GM10266 (cell line): Measurements from ENCODE around the gene SLAMF8.

Experiments used
- DNase-seq: peaks from one replicate; pipeline ENCODE4 v3.0.0; 2012; ENCODE audit errors: extremely low spot score
- TF ChIP-seq, protein P1 (sequence below): IDR thresholded peaks from 2 replicates; pipeline ENCODE4 v1.5.1; 2012; ENCODE audit warnings: mild to moderate bottlenecking, low read depth; ENCODE audit not compliant: control insufficient read depth, insufficient read depth; ENCODE audit errors: missing control alignments

Gene SLAMF8

GRCh38 chr1:159799446-159799985 lies 27.2 kb upstream of the SLAMF8 start:
- TF ChIP-seq, protein P1, sequence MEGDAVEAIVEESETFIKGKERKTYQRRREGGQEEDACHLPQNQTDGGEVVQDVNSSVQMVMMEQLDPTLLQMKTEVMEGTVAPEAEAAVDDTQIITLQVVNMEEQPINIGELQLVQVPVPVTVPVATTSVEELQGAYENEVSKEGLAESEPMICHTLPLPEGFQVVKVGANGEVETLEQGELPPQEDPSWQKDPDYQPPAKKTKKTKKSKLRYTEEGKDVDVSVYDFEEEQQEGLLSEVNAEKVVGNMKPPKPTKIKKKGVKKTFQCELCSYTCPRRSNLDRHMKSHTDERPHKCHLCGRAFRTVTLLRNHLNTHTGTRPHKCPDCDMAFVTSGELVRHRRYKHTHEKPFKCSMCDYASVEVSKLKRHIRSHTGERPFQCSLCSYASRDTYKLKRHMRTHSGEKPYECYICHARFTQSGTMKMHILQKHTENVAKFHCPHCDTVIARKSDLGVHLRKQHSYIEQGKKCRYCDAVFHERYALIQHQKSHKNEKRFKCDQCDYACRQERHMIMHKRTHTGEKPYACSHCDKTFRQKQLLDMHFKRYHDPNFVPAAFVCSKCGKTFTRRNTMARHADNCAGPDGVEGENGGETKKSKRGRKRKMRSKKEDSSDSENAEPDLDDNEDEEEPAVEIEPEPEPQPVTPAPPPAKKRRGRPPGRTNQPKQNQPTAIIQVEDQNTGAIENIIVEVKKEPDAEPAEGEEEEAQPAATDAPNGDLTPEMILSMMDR = no peak
- no peak for DNase-seq

DNA sequence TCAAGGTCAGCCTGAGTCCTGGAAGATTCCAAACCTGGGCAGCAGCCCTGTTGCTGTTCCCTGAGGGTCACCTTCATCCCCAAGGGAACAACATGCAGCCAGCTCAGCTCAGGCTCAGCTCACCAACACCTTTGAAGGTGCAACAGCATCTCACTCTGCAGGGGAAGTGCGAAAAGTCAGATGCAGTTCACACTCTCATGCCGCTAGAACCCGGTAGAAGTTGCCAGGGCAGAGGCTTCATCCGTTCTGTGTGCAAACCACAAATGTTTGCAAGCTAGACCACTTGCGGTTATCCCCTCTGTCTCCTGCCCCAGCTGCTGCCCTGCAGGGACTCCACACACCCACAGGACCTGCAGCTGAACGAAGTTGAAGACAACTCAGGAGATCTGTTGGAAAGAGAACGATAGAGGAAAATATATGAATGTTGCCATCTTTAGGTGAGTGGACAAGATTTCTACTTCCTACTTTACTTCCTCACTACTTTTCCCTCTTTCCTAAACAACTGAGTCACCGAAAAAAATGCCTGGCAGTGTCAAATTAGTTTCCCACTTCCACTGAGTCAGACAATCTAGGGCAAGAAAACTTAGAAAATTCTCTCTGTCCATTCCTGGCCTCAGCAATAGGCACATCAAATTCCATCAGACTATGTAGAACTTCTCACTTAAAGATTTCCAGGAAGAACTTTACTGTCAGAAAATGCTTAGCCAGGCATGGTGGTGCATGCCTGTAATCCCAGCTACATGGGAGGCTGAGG lies 26.3 kb upstream of the SLAMF8 start:
- TF ChIP-seq, protein P1 = no peak
- no peak for DNase-seq

- TF ChIP-seq, protein P1 = no peak
- no peak for DNase-seq
These were observed 24.6 kb upstream of the SLAMF8 start, which contains the start of gene FCRL6 for GRCh38 chr1:159802111-159802510. FCRL6 (plus strand) TSS chr1:159802360; CDS start chr1:159802425, 65 bp downstream.

DNA sequence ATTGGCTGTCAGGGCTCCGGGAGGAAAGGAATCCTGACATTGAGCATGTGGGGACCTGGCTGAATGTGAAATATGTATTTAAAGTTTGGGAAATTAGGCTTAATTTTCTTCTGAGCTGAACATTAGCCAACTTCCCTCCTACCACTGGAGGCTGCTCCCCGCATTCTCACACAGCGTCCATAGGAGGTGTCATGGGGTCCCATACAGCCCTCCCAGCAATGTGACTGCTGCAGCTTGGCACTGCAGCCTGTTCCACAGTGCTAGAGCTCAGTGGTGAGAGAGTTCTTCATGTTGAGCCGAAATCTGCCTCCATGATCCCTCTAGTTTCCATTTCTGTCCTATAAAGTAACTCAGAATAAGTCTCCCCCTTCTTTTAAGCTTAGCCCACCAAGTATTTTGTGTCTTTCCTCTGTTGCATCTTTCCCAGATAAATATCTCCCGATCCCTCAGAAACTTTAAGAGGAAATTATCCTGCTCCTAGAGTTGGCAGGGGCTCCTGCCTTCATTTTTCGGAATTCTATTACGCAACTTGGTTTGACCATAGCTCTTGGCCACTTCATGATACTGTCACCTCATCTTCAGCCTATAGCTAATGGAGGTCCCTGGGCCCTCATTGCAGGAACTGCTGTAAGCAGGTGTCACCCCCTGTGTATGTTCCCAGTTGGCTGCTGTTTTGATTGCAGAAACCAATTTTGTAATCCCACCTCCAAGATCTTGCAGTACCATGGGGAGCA lies 22.6 kb upstream of the SLAMF8 start:
- no peak for DNase-seq
- TF ChIP-seq, protein P1 = no peak

GRCh38 chr1:159804924-159805323 lies 21.7 kb upstream of the SLAMF8 start:
- TF ChIP-seq, protein P1 = no peak
- DNase-seq = no peak

GRCh38 chr1:159815926-159816325 lies 10.7 kb upstream of the SLAMF8 start:
- TF ChIP-seq, protein P1 = no peak
- no peak for DNase-seq
